Measurements from ENCODE around the gene SCN11A.
A peak's percentile ranks its signal among the peaks of the same experiment; 100 is the strongest.

The SCN11A gene

DNA sequence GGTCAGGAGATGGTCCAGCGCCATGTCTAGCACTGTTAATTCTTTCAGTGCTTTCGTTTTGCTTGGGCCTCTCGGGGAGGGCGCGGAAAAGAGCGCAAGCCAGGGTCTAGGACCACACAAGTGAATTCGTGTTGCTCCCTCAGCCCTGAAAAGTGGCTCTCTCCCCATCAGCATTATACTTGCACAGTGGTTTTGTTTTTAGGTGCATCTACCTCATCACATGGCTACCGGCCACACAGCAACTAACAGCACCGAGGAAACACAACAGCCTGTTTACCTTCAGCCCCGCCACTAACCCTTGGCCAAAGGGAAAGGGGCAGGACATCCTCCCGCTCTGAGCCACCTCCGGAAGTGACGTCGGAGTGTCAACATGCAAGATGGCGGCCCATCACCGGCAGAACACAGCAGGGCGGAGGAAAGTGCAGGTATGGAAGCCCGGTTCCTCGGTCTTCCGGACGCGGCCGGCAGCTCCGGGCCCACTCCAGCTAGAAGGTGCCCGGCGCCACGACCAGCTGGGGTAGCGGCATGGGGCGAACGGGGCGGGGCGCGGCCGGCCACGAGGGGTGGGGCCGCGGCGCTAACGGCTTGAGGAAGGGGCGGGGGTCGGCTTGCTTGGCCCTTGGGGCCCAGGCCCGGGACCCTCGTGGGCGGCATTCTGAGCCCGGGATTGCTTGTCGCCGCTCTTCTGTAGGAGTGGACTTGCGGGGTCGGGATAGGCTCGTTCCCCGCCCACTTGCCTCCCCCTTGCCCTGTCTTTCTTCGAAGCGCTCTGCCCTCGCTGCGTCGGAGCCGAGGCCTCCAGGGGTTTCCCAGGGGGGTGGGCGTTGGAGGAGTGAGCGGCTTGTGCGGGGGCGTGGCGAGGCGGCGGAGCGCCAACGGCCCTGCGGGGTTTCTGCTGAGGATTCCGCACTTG is at the start of gene SCN11A, which contains the start of gene WDR48:
Gene SCN11A (minus strand): TSS at position 296 of the 913 bp plus-strand sequence. CDS start 101,582 bp downstream, outside the sequence.
Gene WDR48 (plus strand): TSS at position 368 of the 913 bp plus-strand sequence. CDS start 10 bp downstream, at position 378.
- peak; percentile 96 for DNase-seq (ENCODE audit: low read depth, low spot score)

DNA sequence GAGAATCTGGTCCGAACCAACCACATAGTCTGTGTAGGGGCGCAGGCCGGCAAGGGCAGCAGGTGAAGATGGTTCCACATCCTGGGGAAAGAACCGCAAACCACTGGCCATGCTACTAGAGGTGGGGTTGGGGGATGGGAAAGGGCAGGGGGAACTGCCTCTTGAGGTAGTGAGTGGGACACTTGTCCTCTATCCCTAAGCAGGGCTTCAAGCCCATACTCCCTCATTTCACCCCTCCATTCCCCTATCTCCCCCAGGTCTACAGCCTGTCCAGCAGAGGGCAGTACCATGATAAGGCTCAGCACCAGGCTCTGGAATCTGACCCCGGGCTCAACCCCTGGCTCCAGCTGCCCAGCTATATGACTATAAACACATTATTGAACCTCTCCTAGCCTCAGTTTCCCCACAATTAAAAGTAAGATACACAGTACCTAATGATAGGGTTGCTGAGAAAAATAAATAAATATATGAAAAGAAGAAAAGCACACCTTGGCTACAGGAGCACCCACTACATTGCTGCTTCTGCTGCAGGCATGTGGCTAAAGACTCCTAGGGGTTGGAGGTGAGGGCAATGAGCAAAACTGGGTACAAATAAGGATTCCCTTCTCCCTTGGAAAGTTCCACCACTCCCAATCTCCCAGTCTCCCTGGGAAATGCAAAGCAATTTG is 49.4 kb upstream of the SCN11A start:
- DNase-seq (ENCODE audit: low read depth, low spot score) = peak; percentile 46

DNA sequence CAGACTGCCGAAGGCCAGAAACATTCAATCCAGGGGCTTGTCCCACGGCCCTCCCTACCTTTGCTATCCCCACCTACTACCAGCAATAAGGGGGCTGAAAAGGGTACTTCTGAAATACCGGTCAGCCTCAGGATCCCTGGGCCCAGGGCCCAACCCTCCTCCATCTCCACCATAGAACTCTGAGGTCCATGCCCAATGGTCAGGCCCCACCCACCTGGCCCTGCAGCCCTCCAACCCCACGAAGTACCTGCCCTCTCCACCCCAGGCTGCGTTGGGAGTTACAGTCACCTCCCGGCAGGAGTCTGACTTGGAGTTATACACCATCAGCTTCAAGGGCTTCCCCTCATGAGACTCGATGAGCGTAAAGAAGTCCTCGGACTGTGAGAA is 48.7 kb upstream of the SCN11A start:
- no peak for DNase-seq (ENCODE audit: low read depth, low spot score)

DNA sequence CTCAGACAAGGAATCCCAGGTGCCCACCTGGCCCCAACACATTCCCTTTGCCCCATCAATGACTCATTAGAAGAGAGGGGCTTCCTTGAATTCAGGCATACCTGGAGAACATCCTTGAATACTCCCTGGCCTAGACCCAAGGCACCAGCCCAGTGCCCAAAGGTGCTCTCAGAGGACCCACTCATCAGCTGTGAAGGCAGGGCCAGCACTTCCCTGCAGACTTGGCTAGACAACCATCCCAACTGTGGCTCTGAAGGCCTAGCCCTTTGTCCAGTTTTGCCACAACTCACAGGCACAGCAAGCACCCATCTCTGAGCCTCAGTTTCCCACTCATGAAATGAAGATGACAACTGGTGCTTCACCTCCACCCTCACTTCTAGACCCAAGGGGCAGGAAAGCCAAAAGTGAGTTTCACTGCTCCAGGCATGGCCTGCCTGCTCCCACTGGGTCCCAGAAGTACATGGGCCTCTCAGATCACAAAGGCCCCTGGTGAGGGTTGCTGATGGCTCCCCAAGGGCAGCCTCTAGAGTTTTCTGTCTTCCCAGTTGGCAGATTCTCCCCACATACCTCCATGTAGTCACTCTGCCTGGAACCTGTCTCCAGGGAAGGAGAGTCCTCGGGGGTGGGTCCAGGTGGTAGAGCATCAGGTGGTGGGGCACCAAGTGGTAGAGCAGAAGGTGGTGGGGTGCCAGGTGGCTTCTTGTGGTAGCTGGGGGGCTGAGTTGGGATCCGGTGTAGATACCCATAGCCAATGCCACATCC is 48.2 kb upstream of the SCN11A start:
- no peak for DNase-seq (ENCODE audit: low read depth, low spot score)

DNA sequence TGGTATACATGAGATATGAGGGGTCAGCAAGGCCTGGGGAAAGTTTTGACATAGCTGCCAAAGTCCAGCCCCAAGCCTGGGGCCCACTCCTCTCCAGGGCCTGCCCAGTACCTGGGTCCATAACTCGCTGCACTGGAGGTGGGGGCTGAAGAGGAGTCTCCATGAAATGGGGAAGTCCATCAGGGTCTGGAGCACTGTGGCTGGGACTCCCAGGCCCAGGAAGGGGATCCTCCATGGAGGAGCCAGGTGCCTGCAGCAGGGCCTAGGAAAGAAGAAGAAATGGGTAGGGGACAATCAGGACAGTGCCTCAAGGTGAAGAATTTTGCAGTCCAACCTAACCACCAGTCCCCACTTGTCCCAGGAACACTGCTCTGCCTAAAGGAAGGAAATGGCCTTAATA is 47.5 kb upstream of the SCN11A start:
- DNase-seq (ENCODE audit: low read depth, low spot score) = no peak

DNA sequence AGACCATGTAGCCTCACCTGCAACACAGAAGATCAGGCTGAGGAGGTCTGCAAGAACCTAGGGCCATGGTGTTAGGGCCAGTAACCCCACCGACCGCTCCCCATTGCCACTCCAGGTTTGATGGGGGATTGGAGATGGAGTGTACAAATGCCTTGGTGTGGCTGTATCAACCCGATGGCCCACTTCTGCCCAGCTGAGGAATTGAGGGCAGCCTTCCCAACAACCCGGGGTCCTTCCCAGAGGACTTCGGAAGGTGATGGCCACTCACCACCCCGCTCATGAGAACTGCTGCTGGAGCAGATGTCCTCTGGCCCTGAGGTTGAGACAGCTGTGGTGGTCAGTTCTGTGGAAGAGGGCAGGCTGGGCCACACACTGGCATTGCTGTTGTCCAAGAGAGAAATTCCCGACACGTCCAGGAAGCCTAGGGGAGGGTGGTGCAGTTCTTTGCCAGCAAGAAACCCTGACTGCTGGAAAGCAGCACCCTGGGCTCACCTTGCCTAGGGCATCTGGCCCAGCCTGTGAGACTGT is 46.8 kb upstream of the SCN11A start:
- no peak for DNase-seq (ENCODE audit: low read depth, low spot score)

DNA sequence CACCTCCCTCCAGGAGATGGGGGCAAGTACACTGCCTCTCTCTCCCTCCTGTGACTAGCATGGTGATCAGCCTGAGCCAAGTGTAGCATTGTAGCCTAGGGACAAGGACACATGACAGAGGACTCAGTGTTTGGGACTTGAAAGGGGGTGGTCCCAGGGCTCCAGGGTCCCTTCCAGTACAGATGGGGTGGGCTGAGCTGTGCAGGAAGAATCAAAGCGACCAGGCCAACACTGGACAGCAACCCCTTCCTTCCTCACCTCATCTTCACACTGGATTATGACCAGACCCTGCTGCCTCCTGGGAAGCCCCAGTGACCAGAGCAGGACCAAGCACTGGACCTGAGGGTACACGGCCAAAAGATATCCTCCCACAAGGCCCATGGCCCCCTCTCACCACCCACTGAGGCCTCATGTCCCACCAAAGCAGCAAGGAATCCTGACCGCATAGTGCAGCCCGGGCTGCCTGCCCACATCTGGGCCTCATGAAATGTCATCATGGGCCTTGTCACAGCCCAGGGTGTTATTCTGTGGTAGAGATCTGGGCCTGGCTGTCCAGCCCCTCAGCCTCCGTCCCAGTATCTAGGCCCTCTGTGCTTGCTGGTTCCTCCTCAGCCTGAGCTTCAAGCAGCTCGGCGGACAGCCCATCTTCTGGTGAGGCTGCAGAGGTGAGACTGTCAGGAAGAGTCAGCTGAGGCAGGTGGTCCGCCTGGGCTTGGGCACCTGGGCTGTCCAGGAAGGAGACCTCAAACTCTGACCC is 46.1 kb upstream of the SCN11A start:
- no peak for DNase-seq (ENCODE audit: low read depth, low spot score)

DNA sequence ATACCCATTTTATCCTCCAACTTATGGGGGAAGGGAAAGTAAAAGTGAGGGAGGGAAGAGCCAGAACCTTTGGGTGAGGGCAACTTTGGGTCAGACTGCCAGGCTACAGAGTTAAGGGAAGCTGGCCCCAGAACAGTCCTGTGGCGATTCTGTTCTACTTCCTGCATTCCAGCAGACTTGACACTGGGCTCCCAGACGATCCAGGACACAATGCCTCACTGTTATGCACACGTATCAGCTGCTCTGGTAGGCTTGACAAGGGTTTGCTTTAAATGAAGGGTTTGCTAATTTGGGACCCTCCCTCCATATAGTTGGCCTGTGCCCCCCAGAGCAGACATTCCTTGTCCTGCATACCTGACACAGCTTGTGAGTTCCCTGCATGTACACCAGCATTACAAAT is 45.0 kb upstream of the SCN11A start:
- peak; percentile 58 for DNase-seq (ENCODE audit: low read depth, low spot score)

DNA sequence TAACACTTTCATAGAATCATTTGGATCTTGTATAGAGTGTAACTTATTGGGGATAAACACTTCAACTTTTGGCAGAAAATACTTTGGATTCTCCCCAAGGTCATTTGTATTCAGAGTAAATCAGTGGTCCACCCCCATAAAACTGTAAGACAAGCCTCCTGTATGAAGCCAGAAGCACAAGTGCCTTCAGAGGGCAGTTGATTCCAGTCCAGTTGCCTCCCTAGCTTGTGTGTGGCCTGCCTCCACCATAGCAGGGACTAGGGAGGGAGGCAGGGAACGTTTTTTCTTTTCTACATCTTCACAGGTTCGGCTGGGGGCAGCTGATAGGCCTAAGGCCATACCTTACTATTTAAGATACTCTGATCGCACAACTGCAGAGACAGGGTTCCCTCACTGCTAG is 44.0 kb upstream of the SCN11A start:
- no peak for DNase-seq (ENCODE audit: low read depth, low spot score)

DNA sequence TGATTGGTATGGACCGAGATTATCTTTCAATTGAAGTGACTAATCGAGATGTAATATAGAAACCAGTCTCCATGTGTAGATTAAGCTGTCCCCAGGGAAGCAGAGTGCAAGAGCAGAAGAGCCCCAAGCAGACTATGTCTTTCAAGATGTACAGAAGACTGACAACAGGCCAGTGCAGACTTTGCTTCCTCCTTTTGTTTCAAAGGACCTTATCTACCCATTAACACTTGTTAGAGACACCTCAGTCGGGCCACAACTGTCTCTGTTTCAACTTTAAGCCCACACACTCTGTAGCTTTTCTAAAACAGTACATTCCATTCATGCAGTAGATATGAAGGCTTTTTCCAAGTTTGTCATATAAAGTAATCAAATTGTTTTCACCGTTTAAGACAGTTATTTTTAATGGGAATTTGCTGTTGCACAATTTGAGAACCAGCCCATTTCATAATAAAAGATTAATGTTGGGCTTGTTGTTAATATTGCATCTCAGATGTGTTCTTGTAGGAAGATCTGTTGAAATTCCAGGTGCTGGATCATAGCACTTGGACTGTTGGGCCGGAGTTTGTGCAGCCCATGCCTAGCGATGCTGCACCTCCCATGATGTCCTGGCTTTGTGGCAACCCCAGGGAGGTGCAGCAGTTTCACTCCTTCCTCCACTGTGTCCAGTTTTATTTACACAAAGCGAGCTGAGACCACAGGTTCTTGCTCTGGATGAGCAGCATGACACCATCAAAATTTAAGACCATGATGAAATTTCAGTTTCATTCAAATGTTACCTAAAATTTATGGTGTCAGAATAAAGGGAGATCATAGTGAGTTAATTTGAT is 43.3 kb upstream of the SCN11A start:
- no peak for DNase-seq (ENCODE audit: low read depth, low spot score)

DNA sequence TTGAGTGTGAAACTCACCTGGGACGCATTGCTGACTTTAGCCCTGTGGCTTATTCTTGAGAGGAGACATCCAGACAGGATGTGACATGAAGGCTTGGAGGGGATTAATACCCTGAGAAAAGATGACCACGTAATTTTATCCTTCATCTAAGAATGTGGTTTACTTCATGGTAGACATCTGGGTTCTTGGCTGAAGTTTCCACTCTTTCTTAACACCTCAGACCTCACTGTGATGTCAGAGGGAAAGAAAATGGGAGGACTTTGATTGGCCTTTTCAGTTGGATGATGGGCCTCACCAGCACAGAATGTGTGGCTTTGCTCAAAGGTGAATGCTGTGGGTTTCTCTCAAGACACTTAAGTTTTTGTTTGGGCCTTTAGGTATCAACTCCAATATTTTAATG is 39.2 kb upstream of the SCN11A start:
- no peak for DNase-seq (ENCODE audit: low read depth, low spot score)

DNA sequence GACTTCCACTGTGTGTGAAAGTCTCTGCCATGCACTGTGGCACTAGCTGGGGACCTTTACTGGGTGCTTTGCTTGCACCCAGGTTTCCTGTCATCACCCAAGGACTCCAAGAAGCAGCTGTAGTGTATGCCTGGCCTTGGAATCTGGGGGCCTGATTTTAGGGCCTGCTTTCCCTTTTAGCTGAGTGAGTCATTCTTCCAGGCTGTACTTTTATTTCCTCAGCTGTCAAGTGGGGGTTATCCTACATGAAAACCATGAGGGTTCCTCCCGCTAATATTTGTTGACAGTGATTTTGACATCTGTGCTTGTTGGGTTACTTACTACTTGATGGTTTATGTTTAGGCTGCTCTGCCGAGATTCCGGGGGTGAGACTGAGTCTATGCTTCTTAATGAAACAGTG is 37.1 kb upstream of the SCN11A start:
- no peak for DNase-seq (ENCODE audit: low read depth, low spot score)

DNA sequence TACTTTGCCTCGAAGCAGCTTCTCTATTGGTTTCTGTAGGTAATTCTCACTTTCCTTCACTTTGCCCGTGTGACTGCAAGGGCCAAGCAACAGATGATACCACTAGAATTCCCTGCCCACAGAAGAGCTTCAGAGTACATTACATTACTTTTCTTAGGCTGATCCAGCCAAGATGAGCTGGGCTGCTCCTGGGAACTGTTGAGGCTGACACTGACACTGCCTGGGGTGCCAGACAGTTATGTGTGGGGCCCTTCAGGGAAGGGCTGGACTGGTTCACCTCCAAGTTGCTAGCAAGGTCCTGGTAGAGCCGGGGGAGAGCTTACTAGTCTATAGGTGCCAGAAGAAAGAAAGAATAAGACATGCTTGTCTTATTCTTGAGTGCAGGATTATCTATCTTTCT is 36.7 kb upstream of the SCN11A start:
- DNase-seq (ENCODE audit: low read depth, low spot score) = no peak

DNA sequence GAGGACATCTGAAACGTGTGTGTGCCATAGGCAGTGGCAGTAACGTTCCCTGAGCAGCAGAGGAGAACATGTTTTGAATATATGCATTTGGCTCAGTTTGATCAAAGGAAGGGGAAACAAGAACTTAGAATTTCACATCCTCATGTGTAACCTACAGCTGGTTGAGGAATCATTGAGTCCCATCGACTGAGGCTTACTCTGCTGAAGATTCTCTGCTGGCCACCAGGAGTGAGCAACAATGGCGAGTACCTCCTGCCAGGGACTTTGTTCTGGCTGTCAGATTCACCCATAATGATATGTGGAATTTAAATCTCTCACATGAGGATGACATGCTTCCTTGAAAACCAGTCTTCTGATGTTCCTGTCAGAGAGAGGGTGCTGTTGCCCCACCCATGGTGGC is 34.4 kb upstream of the SCN11A start:
- no peak for DNase-seq (ENCODE audit: low read depth, low spot score)

DNA sequence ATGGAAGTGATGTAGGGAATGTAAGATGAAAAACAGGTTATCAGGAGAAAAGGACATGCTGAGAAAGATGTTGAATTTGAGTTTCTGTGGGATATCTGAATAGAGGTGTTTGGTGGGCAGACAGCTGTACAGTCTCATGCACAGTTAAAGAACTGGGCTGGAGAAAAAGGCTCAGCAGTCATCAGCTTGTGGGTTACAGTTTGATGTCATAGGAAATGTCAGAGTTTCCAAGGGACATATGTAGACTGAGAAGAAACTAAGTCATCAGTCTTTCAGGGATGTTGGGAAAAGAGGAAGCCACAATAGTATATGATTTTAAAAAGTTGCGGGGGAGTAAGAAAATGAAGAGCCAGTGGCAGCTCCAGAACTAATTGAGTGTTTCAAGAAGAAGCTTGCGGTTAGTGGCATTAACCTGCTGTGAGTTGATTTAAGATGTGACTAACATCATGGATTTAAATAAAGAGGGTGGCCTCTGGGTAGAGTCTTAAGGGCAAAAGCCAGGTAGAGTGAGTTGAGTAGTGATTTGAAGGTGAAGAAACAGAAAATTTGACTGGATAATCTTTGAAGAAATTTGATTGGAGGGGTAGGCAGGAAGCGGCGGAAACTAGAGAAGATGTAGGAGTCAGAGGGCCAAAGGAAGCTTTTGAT is 31.0 kb upstream of the SCN11A start:
- DNase-seq (ENCODE audit: low read depth, low spot score) = no peak

DNA sequence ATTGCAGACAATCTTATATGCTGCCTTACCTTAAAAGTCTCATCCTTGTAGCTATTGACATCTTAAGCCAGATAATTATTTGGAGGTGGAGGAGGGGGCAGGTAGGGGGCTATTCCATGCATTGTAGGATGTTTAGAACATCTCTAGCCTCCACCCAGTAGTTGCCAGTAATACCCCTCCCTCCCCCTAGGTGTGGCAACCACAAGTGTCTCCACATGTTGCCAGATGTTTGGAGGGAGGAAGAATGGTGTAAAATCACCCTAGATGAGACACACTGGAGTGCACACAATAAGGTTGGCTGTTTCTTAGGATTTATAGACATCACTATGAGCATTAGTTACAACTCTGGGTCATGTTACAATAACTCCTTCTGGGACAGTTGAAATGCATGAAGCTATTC is 28.3 kb upstream of the SCN11A start:
- DNase-seq (ENCODE audit: low read depth, low spot score) = no peak

DNA sequence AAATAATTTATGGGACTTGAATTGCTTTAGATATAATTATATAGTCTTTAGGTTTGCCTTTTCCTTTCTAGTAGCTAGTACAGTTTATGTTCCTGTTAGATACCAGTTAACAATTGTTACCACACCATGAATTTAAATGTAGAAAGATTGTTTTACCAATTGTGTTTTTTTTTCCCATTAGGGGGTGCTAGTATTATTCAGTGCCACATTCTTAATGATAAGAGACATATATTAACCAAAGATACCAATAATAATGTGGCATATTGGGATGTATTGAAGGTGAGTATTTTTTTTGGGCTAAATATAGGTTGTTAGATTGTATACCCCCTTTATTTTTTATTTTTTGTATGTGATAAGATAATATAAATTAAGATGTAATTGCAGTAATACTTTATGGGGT is 27.8 kb upstream of the SCN11A start:
- DNase-seq (ENCODE audit: low read depth, low spot score) = no peak

DNA sequence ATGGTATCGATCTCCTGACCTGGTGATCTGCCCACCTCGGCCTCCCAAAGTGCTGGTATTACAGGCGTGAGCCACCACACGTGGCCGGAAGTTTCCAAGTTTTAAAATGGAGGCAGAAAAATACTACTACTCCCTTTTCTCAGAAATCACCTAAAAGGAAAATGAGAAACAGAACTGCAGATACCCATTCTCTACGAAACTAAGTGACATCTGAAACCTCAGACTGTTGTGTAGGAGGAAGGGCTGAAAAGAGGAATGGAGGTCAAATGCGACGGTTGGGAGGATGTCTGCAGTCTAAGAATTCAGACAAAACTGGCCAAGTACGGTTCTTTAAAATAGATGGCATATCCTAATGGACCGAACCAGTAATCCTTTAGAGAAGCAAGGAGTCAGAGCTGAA is 24.2 kb upstream of the SCN11A start:
- DNase-seq (ENCODE audit: low read depth, low spot score) = no peak

DNA sequence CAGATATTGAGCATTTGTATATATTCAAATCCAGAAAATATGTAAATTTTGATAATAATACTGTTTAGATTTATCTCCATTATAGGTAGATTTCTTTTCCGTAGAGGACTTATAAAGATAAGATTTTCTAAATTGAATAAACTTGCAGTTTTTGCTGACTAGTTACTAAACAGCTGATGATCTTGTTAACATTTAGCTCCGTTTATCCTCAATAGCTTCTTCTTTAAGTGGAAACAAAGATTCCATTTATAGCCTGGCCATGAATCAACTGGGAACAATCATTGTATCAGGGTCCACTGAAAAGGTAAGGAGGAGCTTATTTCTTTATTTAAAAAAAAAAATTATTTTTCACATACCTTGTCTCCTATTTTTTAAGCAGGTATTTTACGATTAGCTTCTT is 16.8 kb upstream of the SCN11A start:
- DNase-seq (ENCODE audit: low read depth, low spot score) = no peak

DNA sequence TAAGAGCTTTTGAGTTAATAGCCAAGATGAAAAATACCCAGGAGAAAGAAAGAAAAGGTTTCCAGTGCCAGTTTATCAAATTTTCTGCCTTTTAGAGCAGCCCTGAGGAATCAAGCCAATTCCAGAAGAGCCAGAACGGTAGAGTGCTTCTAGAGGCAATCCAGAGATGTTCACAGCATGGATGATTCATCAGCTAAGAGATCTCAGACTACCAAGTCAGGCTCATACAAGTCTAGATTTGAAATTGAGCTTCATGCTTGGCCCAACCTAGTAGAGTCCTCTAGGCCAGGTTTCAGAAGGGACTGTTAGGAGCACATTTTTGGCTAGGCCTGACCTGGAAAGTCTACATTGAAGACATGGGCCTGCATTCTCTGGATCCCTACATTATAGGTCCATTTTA is 15.5 kb upstream of the SCN11A start:
- DNase-seq (ENCODE audit: low read depth, low spot score) = peak; percentile 3
